ENCODE data around the gene CPSF4L.

CPSF4L gene

GRCh38 chr17:73250851-73251640, 10.6 kb downstream of the CPSF4L start:
- DNase-seq (ENCODE audit: low read depth) = no peak
- no peak for TF ChIP-seq CTCF (IDR thresholded peaks at IDR 0.05; ENCODE audit: insufficient read depth, low read depth, low read length, missing control alignments)

GRCh38 chr17:73249700-73250099, 12.0 kb downstream of the CPSF4L start:
- DNase-seq (ENCODE audit: low read depth) = no peak
- TF ChIP-seq CTCF (IDR thresholded peaks at IDR 0.05; ENCODE audit: insufficient read depth, low read depth, low read length, missing control alignments) = no peak
- H3K4me3 ChIP-seq (ENCODE audit: low read depth, low read length) = no peak overlapping the region

More at GRCh38 chr17:73250851-73251640, 10.6 kb downstream of the CPSF4L start:
- H3K4me3 ChIP-seq (ENCODE audit: low read depth, low read length) = no peak overlapping the region

GRCh38 chr17:73248532-73248931, 13.1 kb downstream of the CPSF4L start:
- no peak for DNase-seq (ENCODE audit: low read depth)
- no peak for TF ChIP-seq CTCF (IDR thresholded peaks at IDR 0.05; ENCODE audit: insufficient read depth, low read depth, low read length, missing control alignments)
- H3K4me3 ChIP-seq (ENCODE audit: low read depth, low read length) = no peak overlapping the region

GRCh38 chr17:73247726-73248125, 14.0 kb downstream of the CPSF4L start:
- H3K4me3 ChIP-seq (ENCODE audit: low read depth, low read length) = no peak overlapping the region
- DNase-seq (ENCODE audit: low read depth) = no peak
- TF ChIP-seq CTCF (IDR thresholded peaks at IDR 0.05; ENCODE audit: insufficient read depth, low read depth, low read length, missing control alignments) = no peak

GRCh38 chr17:73240561-73240960, 21.1 kb downstream of the CPSF4L start:
- no peak overlapping the region for H3K4me3 ChIP-seq (ENCODE audit: low read depth, low read length)
- no peak for DNase-seq (ENCODE audit: low read depth)
- TF ChIP-seq CTCF (IDR thresholded peaks at IDR 0.05; ENCODE audit: insufficient read depth, low read depth, low read length, missing control alignments) = no peak

- H3K4me3 ChIP-seq (ENCODE audit: low read depth, low read length) = no peak overlapping the region
- no peak for TF ChIP-seq CTCF (IDR thresholded peaks at IDR 0.05; ENCODE audit: insufficient read depth, low read depth, low read length, missing control alignments)
- no peak for DNase-seq (ENCODE audit: low read depth)
Observed at GRCh38 chr17:73237714-73238113, 24.0 kb downstream of the CPSF4L start.

GRCh38 chr17:73234736-73235135, 26.9 kb downstream of the CPSF4L start:
- no peak overlapping the region for H3K4me3 ChIP-seq (ENCODE audit: low read depth, low read length)
- DNase-seq (ENCODE audit: low read depth) = no peak
- TF ChIP-seq CTCF (IDR thresholded peaks at IDR 0.05; ENCODE audit: insufficient read depth, low read depth, low read length, missing control alignments) = no peak
